HPDE6-E6E7 (cell line): ENCODE results near the gene RD3L.
"Not testable (repeated sequence)": the region's sequence is repeated elsewhere in the genome, so short reads cannot be mapped to it uniquely, and the experiment has no call there.

Experiments used
- DNase-seq: peaks from one replicate; pipeline ENCODE4 v3.0.0; 2011; ENCODE audit warnings: missing footprints; ENCODE audit errors: extremely low spot score

The RD3L gene

DNA sequence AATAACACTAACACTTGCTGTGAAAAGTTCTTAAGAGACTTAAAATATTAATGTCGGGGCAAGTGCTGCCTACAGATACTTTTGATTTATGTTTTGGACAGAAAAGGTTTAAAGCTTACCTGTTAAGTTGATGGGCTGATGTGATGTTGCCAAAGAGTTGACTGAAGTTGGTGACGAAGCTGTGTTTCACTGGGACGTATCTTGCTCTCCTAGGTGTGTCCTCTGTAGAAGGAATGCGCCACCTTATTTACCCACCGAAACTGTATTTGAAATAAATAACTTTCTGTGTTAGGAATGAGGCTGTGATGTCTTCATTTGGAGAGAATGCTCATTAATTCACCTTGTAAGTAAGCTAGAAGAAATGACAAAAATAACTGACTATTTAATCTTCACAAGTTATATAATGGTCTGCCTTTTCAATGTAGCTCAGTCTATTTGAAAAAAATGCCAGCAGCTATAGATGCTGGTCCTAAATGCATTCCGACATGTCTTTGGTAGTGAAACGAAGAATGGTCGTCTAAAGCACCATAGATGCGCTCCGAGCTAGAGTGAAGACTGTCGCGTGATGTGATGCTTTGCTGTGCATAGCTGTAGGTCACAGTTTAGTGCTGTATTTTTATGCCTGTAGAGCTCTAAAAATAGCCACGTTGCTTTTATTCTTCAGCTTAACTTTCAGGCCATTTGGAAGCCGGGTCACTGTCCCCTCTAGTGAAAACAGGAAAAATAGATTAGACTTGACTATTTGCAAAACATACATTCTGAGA is at the start of gene RD3L:
RD3L (minus strand) TSS at position 557 of the 764 bp plus-strand sequence. CDS start 834 bp downstream, outside the sequence.
- no peak for DNase-seq

GRCh38 chr14:103989964-103990363 is 47.6 kb upstream of the RD3L start:
- DNase-seq: no peak

DNA sequence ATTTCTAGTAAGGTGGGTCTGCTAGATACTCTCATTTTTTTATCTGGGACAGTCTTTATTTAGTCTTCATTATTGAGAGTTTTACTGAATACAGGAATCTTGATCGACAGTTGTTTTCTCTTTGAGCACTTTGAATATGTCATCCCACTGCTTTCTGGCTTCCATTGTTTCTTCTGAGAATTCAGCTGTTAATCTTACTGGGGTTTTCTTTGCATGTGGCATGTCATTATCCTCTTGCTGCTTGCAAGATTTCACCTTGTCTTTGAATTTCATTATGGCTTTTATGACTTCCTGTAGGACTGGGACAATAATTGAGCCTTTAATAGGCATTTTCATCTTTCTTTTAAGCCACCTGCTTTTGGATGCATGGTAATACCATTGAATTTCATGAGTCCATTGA is 46.7 kb upstream of the RD3L start:
- DNase-seq: no peak

GRCh38 chr14:103984196-103984595 is 41.9 kb upstream of the RD3L start:
- DNase-seq: no peak

DNA sequence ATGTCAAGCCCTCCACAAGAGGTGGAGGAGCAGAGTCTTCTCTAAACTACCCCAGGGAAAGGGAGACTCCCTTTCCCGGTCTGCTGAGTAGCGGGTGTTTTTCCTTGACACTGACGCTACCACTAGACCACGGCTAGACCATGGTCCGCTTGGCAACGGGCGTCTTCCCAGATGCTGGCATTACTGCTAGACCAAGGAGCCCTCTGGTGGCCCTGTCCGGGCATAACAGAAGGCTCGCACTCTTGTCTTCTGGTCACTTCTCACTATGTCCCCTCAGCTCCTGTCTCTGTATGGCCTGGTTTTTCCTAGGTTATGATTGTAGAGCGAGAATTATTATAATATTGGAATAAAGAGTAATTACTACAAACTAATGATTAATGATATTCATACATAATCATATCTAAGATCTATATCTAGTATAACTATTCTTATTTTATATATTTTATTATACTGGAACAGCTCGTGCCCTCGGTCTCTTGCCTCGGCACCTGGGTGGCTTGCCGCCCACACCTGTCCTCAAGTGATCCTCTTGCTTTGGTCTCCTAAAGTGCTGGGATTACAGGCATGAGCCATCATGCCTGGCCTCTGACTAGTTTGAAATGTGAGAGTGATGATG is 38.4 kb upstream of the RD3L start:
- DNase-seq: not testable (repeated sequence)

DNA sequence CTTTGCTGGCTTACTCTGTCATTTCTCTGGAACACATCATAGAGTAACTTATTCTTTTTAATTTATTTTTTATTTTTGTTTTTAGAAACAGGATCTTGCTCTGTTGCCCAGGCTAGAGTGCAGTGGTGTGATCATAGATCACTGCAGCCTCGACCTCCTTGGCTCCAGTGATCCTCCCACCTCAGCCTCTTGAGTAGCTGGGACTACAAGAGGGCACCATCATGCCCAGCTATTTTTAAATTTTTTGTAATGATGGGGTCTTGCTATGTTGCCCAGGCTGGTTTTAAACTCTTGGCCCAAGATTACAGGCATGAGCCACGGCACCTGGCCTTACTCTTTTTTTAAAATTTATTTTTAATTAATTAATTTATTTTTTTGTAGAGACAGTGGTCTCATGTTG is 32.2 kb upstream of the RD3L start:
- no peak for DNase-seq

GRCh38 chr14:103973354-103973753 is 31.0 kb upstream of the RD3L start:
- no peak for DNase-seq

DNA sequence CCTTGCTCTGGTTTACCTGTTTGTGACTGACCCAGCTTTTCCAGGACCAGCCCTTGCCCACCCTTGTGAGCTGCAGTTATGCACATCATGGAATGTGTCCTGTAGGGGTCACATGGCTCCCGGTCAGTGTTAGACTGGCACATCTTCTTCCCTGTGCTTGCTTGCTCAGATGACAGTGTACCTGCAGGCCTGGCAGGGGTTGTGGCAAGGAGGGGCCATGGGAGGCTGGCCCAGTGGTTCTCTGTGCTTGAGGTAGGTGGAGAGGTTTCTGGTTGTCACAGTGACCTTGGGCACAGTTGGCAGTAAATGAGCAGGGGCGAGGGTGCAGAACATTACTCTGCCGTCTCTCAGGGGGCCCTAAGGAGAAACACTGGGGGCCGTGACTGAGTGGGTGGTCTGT is 27.6 kb upstream of the RD3L start:
- DNase-seq: no peak

GRCh38 chr14:103966631-103967030 is 24.3 kb upstream of the RD3L start:
- no peak for DNase-seq

DNA sequence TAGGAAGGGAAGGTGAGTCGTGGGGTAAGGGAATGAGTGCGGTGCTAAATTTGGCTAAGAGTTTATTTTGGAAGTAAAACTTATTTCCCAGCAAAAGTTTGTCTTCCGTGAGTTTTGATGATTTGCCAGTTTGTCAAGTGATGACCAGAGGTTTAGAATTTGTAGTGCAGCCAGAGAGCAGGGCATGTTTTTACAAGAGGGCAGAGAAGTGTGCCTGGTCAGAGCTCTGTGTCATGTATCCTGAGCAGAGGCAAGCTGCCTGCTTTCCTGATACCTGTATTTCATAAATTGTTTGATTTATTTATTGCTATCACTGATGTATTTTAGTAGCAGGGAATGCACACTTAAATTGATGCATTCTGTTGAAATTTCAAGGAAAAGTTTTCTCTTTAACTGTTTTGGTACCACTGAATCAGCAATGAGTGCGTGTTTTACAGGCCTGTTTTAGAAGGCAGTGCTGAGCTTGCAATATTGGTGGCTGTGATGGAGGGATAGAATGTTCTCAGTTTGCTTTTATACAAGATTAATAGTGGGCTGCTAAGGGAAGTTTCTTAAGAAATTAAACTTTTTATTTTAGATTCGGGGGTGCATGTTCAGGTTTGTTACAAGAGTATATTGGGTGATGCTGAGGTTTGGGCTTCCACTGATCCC is 19.7 kb upstream of the RD3L start:
- DNase-seq: no peak

DNA sequence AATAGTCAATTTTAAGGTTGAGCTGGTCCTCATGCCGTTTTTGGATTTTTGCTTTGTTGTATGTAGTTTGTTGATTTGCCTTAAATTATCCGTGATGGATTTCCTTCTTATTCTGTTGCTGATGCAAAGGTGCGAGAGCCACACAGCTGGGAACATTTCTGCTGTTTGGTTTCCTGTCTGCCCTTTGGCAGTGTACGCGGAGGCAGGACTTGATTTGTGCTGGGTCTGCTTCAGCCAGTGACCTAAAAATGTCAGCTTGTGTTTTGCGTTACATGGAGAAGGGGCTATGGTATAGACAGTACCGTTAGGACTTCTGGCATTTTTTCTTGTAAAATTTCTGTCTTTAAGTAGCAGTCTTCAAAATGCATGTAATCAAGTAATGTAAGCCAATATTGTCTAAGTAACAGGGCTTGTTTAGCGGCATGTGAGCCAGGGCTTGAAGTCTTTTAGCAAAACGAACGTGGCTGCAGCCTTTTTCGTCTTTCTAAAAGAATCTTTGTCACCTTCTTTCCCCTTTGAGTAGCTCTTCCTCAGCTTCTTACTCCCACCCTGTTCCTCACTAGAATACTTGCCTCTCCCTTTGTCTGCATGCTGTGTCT is 18.2 kb upstream of the RD3L start:
- DNase-seq: no peak

- DNase-seq: no peak
Observed at GRCh38 chr14:103949131-103949790, 6.9 kb upstream of the RD3L start.

GRCh38 chr14:103948442-103948841 is 6.1 kb upstream of the RD3L start:
- no peak for DNase-seq

GRCh38 chr14:103946975-103947374 is 4.6 kb upstream of the RD3L start:
- DNase-seq: no peak

- no peak for DNase-seq
Observed at GRCh38 chr14:103943673-103944072, 1.3 kb upstream of the RD3L start.

GRCh38 chr14:103941462-103941861 is 867 bp downstream of the RD3L start:
- no peak for DNase-seq

DNA sequence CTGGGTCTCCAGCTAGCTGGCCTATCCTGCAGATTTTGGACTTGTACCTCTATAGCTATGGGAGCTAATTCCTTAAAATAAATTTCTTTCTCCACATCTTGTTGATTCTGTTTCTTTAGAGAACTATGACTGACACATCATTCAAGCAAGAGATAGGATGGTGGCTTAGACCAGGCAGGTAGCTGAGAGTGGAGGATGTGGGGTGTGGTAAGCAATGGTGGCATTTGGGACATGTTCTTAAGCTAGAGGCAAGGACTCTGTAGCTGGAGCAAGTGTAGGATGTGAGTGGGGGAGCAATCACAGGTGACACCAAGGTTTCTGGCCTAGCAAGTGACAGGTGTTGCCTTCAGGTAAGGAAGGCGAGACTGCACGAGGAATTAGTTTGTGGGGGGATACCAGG is 7.2 kb downstream of the RD3L start:
- no peak for DNase-seq

- DNase-seq: peak; percentile 86
Observed at GRCh38 chr14:103932791-103933490, 9.4 kb downstream of the RD3L start.

DNA sequence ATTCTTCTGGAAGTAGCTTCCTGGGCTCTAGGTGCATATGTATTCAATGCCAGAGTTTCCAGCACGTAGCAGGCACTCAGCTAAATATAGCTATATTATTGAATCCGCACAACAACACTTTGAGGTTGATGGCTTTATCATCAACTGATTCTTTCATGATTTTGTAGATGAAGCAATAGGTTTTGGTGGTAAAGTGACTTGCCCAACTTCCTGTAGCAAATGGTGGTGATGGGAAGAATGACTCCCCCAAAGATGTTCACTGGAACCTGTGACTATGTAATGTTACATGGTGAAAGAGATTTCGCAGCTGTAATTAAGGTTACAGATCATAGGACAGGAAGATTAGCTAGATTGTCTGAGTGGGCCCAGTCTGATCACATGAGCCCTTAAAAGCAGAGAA is 10.9 kb downstream of the RD3L start:
- DNase-seq: no peak

DNA sequence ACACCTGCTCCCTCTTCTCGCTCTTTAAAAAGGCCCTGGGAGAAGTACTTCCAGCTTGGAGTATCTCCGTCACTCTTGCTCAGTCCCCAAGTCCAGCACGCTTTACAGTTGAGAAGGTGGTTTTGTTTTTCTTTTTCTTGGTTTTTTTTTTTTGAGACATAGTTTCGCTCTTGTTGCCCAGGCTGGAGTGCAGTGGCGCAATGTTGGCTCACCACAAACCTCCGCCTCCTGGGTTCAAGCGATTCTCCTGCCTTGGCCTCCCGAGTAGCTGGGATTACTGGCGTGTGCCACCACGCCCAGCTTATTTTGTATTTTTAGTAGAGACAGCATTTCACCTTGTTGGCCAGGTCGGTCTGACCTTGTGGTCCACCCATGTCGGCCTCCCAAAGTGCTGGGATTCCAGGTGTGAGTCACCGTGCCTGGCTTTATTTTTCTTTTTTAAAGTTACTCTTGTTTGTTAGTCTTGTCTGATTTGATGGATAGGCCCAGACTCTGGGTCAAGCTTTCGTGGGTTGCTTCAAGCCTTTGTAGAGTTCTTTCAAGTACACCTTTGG is 12.2 kb downstream of the RD3L start:
- DNase-seq: no peak
